Endothelial cell of umbilical vein (primary cell): Measurements from ENCODE around the gene HIVEP3. TPM values are rescaled to one million over a fixed set of nuclear protein-coding genes. Genes with fewer than 3 reads are reported as not detected.

ENCODE experiments used
- BruUV-seq: library from RNA; stranded (reverse); fragments of 400-500 nt; replicated peaks from 2 replicates; lab custom pipeline; 2021; lab: Mats Ljungman, UMichigan
- CTCF ChIA-PET: fragments of 300-600, 350-600 bp; sonication (Branson Sonifier 250); formaldehyde crosslinking; loops from one replicate; lab custom pipeline; 2021; ENCODE audit warnings: antibody characterized with exemption, inconsistent platforms; lab: Charles Lee
- POLR2A ChIA-PET: fragments of 300-600, 350-600 bp; sonication (Branson Sonifier 250); formaldehyde crosslinking; loops from one replicate; lab custom pipeline; 2021; ENCODE audit warnings: antibody characterized with exemption, inconsistent platforms; lab: Charles Lee
- DNase-seq: peaks from one replicate; pipeline ENCODE4 v3.0.0-alpha.2; 2011; ENCODE audit warnings: low read depth, low spot score
- FAIRE-seq: peaks from 2 replicates; lab custom pipeline; 2011; peaks lifted over from hg19 to GRCh38; lab: Jason Lieb, UNC
- H2AFZ ChIP-seq: 2 replicates; pipeline ENCODE4 v1.6.0; 2012; ENCODE audit warnings: low read depth, low read length, control low read depth, inconsistent platforms
- H3K27ac ChIP-seq: 2 replicates; pipeline ENCODE4 v1.5.1; 2011; ENCODE audit warnings: low read depth, mild to moderate bottlenecking, control low read depth, low read length, moderate library complexity; ENCODE audit not compliant: insufficient read depth
- H3K27me3 ChIP-seq, 2 experiments: 2 replicates each; pipeline versions ENCODE4 v1.6.0 to v1.6.1; 2011; ENCODE audit warnings: low read length in 2 of 2, mixed read lengths in 1 of 2; ENCODE audit not compliant: control insufficient read depth in 2 of 2, insufficient read depth in 2 of 2
- H3K36me3 ChIP-seq, 2 experiments: 2 replicates in 1 of 2; 3 replicates in 1 of 2; pipeline ENCODE4 v1.5.1; 2011; ENCODE audit warnings: low read length in 2 of 2, mild to moderate bottlenecking in 1 of 2, moderate library complexity in 1 of 2; ENCODE audit not compliant: control insufficient read depth in 2 of 2, insufficient read depth in 2 of 2; ENCODE audit errors: extremely low read depth in 1 of 2
- H3K4me1 ChIP-seq: 3 replicates; pipeline ENCODE4 v1.5.1; 2011; ENCODE audit warnings: mild to moderate bottlenecking, low read length; ENCODE audit not compliant: control insufficient read depth, insufficient read depth; ENCODE audit errors: extremely low read depth
- H3K4me2 ChIP-seq: 2 replicates; pipeline ENCODE4 v1.6.1; 2011; ENCODE audit warnings: low read length, control low read depth, mixed read lengths; ENCODE audit not compliant: insufficient read depth
- H3K4me3 ChIP-seq, 3 experiments: fragments of 200-600 bp in 1 of 3; sonication (generic), shearing (Covaris generic) in 1 of 3; replicated peaks in 1 of 3; 2 replicates each; pipeline ENCODE4 v1.5.1; 2011 to 2016; ENCODE audit warnings: control low read depth in 3 of 3, low read length in 3 of 3, mild to moderate bottlenecking in 2 of 3, inconsistent platforms in 1 of 3, low read depth in 1 of 3, moderate library complexity in 1 of 3; ENCODE audit not compliant: insufficient read depth in 1 of 3
- H3K79me2 ChIP-seq: 2 replicates; pipeline ENCODE4 v1.6.0; 2012; ENCODE audit warnings: low read length, inconsistent platforms; ENCODE audit not compliant: control insufficient read depth, insufficient read depth
- H3K9ac ChIP-seq: replicated peaks from 2 replicates; pipeline ENCODE3; 2011; ENCODE audit warnings: low read length, control low read depth; ENCODE audit not compliant: insufficient read depth; ENCODE audit errors: extremely low read depth
- H3K9me1 ChIP-seq: replicated peaks from 3 replicates; pipeline ENCODE4 v1.6.0; 2011; ENCODE audit warnings: mild to moderate bottlenecking, low read length; ENCODE audit not compliant: control insufficient read depth, insufficient read depth; ENCODE audit errors: extremely low read depth
- H3K9me3 ChIP-seq: replicated peaks from 2 replicates; pipeline ENCODE4 v1.5.1; 2012; ENCODE audit warnings: low read length, inconsistent platforms; ENCODE audit not compliant: control insufficient read depth, insufficient read depth
- H4K20me1 ChIP-seq: replicated peaks from 2 replicates; pipeline ENCODE3; 2011; ENCODE audit warnings: mild to moderate bottlenecking, low read length; ENCODE audit not compliant: control insufficient read depth, insufficient read depth; ENCODE audit errors: extremely low read depth
- FOS ChIP-seq: IDR thresholded peaks from 2 replicates; pipeline ENCODE4 v1.6.1; 2011; ENCODE audit warnings: mild to moderate bottlenecking, low read length, moderate library complexity, borderline replicate concordance; ENCODE audit not compliant: insufficient read depth
- GATA2 ChIP-seq: IDR thresholded peaks from 2 replicates; pipeline ENCODE4 v1.7.0; 2011; ENCODE audit warnings: low read depth, mild to moderate bottlenecking, moderate library complexity, mixed read lengths, low read length; ENCODE audit not compliant: insufficient read length, insufficient read depth
- JUN ChIP-seq: IDR thresholded peaks from 2 replicates; pipeline ENCODE4 v1.6.1; 2011; ENCODE audit warnings: borderline replicate concordance, low read depth; ENCODE audit not compliant: insufficient read length, insufficient read depth
- MYC ChIP-seq: IDR thresholded peaks from one replicate; pipeline ENCODE4 v1.6.1; 2011; ENCODE audit warnings: mild to moderate bottlenecking, low read depth, low read length
- POLR2A ChIP-seq: IDR thresholded peaks from 2 replicates; pipeline ENCODE4 v1.6.1; 2012; ENCODE audit warnings: low read depth, mild to moderate bottlenecking, control low read depth, low read length
- POLR2AphosphoS5 ChIP-seq: IDR thresholded peaks from 2 replicates; pipeline ENCODE4 v1.6.1; 2012; ENCODE audit warnings: low read depth, mild to moderate bottlenecking, control low read depth, low read length, moderate library complexity; ENCODE audit not compliant: insufficient read depth
- dilution Hi-C: fragments of 300-500 bp; cut with MboI; formaldehyde crosslinking; loops from one replicate; pipeline ENCODE4 v1.15.0; 2019; ENCODE audit warnings: low sequenced_read_pairs; ENCODE audit not compliant: extremely low pct_ligation_motif_present
- intact Hi-C: fragments of 100-400 bp; cut with micrococcal nuclease; formaldehyde crosslinking; loops from one replicate; pipeline ENCODE4 v1.10.0; 2022
- polyA plus RNA-seq, 4 experiments: library from polyadenylated mRNA; depleted of rRNA in 3 of 4; stranded (reverse) in 3 of 4; unstranded in 1 of 4; fragments of >200 nt; gene quantifications; 2 replicates each; pipeline versions ENCODE4 v1.2.1 to v1.2.3, GENCODE V29; 2011 to 2012; ENCODE audit warnings: missing spikeins in 1 of 4
- total RNA-seq: library from RNA; stranded (reverse); gene quantifications from 2 replicates; pipeline ENCODE4 v1.2.3, GENCODE V29; 2021

The HIVEP3 gene
- total and polyA plus RNA-seq, 2 donors (not counting 3 experiments of a cell fraction or from before 2014, with no cell fraction given): 3.4 to 4.0 TPM

DNA sequence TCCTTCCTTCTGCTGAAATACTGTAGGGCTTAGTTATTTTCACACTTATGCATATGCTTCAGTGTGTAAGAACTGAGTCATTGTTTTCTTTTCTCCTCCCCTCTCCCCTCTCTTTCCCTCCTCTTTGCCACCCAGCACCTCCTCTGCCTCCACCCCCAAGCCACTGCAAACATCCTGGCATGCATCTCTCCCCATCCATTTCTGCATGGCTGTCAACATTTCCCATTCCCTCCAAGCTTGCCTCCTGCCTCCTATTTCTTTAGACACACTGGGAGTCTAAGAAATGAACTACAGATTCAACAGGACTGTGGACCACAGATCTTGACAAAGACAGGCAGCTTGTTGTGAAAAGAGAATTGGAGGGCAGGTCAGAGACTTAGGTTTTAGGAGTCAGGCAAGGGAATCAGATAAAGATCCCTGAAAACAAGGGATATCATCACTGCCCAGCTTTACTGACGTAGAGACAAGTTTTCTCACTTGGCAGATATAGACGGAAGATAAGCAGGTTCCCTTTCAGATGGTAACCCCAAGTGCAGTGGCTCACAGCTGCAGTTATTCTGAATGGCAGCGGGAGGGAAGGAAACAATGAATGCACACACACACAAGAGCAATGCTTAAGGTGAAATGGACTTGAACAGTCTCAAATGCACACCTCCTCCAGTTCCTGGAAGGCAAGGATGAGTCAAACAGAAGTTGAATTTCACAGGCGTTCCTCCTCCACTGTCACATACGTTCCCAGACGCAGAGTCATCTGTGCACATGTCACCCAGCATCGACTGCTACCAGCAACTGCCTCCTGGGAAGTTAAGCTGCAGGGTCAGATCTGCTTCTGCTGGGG, 56.1 kb downstream of the HIVEP3 start:
- BruUV-seq: TSS peak; percentile 98
- H3K27ac ChIP-seq: peak overlapping the region; percentile 55
- peaks cover 24% of the 10 kb centered on the region for H3K4me1 ChIP-seq
- FAIRE-seq (peak; percentile 87), DNase-seq (peak; percentile 76)
- no peaks in the 10 kb centered on the region for H3K9me1 ChIP-seq
- no peaks in the 10 kb centered on the region for H3K9me3 ChIP-seq
- H2AFZ ChIP-seq: peak overlapping the region; percentile 49
- H3K4me2 ChIP-seq: peak overlapping the region; percentile 58
- intact Hi-C loops: loop anchor here (2.0 kb wide), 3 partner anchors 22 to 50 kb away; no protein-coding TSS in a partner anchor
- ChIA-PET POLR2A (no interaction called here), CTCF (interaction anchor here (1.2 to 1.6 kb wide), 6 partner anchors 10 to 289 kb away, joined by 3 to 6 read pairs (median 4); no protein-coding TSS in a partner anchor)
- no peaks in the 10 kb centered on the region for H3K36me3 ChIP-seq
- peak; percentile 68 for TF ChIP-seq GATA2
- no peak for TF ChIP-seq JUN
- TF ChIP-seq FOS: peak; percentile 70
- no peak overlapping the region for H3K4me3 ChIP-seq
- H3K9ac ChIP-seq: peak overlapping the region; percentile 42
- H4K20me1 ChIP-seq: no peaks in the 10 kb centered on the region
- H3K27me3 ChIP-seq: no peaks in the 10 kb centered on the region
- dilution Hi-C loops: no loop called here
- no peaks in the 10 kb centered on the region for H3K79me2 ChIP-seq

DNA sequence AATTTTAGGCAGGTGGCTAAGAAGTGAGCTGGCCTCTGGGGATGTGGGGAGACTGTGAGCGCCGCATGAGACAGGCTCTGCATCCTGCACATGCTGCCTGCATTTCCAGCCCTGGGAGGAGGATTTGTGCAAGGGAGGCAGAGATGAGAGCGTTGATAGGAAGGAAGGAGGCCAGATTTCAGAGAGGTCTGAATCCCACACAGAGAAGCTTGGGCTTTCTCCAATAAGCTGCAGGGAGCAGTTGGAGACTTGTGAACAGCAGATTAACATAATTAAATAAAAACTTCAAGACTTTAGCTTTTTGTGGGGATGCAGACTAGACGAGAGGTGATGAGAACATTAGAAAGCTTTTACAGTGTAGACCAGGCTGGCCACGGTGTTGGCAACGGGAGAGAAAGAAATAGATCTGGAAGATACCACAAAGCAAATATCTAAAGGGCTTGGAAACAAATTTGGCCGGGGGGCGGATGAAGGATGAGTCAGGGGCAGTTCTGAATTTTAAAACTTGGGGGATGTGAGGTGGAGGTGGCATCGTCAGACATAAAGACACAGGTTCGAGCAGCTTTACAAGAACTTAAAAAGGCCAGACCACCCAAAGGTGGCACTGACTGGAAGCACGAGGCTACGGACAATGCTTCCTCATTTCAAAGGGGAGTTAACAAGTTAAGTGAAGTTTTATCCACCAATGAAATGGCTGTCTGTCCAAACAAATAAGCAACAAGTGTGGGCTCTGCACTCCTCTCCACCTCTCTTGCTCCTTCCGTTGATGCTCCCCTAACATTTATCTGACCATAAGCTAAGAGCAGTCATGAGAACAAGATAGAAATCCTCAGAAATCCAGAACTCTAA, 57.0 kb downstream of the HIVEP3 start:
- no peak for FAIRE-seq
- no peak overlapping the region for H3K9ac ChIP-seq
- peak overlapping the region; percentile 49 for H2AFZ ChIP-seq
- TF ChIP-seq POLR2A (no peak), MYC (no peak), JUN (no peak), GATA2 (peak; percentile 44), POLR2AphosphoS5 (no peak)
- intact Hi-C loops (loop anchor here (2.0 kb wide), 3 partner anchors 21 to 49 kb away; no protein-coding TSS in a partner anchor), dilution Hi-C loops (no loop called here)
- no peaks in the 10 kb centered on the region for H3K9me1 ChIP-seq
- peak overlapping the region; percentile 58 for H3K4me2 ChIP-seq
- POLR2A ChIA-PET: no interaction called here
- BruUV-seq: no TSS peak
- H4K20me1 ChIP-seq: no peaks in the 10 kb centered on the region
- CTCF ChIA-PET: interaction anchor here (1.2 to 1.6 kb wide), 4 partner anchors 9 to 50 kb away, joined by 3 to 6 read pairs (median 4); no protein-coding TSS in a partner anchor
- H3K36me3 ChIP-seq: no peaks in the 10 kb centered on the region
- H3K4me3 ChIP-seq: no peak overlapping the region
- H3K27ac ChIP-seq: peak overlapping the region; percentile 55
- no peaks in the 10 kb centered on the region for H3K27me3 ChIP-seq
- H3K4me1 ChIP-seq: peaks cover 24% of the 10 kb centered on the region
- DNase-seq: no peak
- no peaks in the 10 kb centered on the region for H3K9me3 ChIP-seq
- no peaks in the 10 kb centered on the region for H3K79me2 ChIP-seq
